COLO829 (cell line): ENCODE data around the gene SMYD2.

Source experiments
- DNase-seq: peaks from one replicate; pipeline ENCODE4 v3.0.0; 2012; ENCODE audit warnings: low spot score

SMYD2 gene

GRCh38 chr1:214329470-214330220 lies 48.7 kb downstream of the SMYD2 start:
- no peak for DNase-seq

GRCh38 chr1:214330222-214330621 lies 49.3 kb downstream of the SMYD2 start:
- no peak for DNase-seq

GRCh38 chr1:214330715-214331114 lies 49.8 kb downstream of the SMYD2 start:
- DNase-seq: no peak

GRCh38 chr1:214331180-214331579 lies 50.2 kb downstream of the SMYD2 start:
- no peak for DNase-seq

GRCh38 chr1:214331827-214332423 lies 51.0 kb downstream of the SMYD2 start:
- DNase-seq: peak; percentile 79

- DNase-seq: peak; percentile 68
Observed at GRCh38 chr1:214332946-214333798, 52.2 kb downstream of the SMYD2 start.

GRCh38 chr1:214335567-214335966 lies 54.6 kb downstream of the SMYD2 start:
- no peak for DNase-seq

GRCh38 chr1:214337015-214337414 lies 56.1 kb downstream of the SMYD2 start:
- DNase-seq: no peak

- no peak for DNase-seq
Observed at GRCh38 chr1:214337511-214337910, 56.6 kb downstream of the SMYD2 start.

GRCh38 chr1:214338212-214338611 lies 57.3 kb downstream of the SMYD2 start:
- DNase-seq: no peak

GRCh38 chr1:214341459-214341858 lies 60.5 kb downstream of the SMYD2 start:
- no peak for DNase-seq

- no peak for DNase-seq
Observed at GRCh38 chr1:214341932-214342331, 61.0 kb downstream of the SMYD2 start.

- DNase-seq: no peak
Observed at GRCh38 chr1:214342525-214342924, 61.6 kb downstream of the SMYD2 start.

- DNase-seq: no peak
Observed at GRCh38 chr1:214344897-214345296, 63.9 kb downstream of the SMYD2 start.

- no peak for DNase-seq
Observed at GRCh38 chr1:214349008-214349407, 68.0 kb downstream of the SMYD2 start.

- DNase-seq: no peak
Observed at GRCh38 chr1:214349781-214350180, 68.8 kb downstream of the SMYD2 start.

- DNase-seq: no peak
Observed at GRCh38 chr1:214351551-214352277, 70.8 kb downstream of the SMYD2 start.

- DNase-seq: no peak
Observed at GRCh38 chr1:214352838-214353237, 71.9 kb downstream of the SMYD2 start.

- no peak for DNase-seq
Observed at GRCh38 chr1:214354440-214355148, 73.6 kb downstream of the SMYD2 start.

GRCh38 chr1:214360116-214360515 lies 79.2 kb downstream of the SMYD2 start:
- DNase-seq: no peak

GRCh38 chr1:214360525-214361164 lies 79.7 kb downstream of the SMYD2 start:
- no peak for DNase-seq
